Activated naive CD8-positive, alpha-beta T cell treated with anti-CD3 and anti-CD28 coated beads, Interleukin-2, amount 10 ng/mL, durations not matched to agents 7 days and 5 days (primary cell): ENCODE data around the gene ELMOD3. TPM values are rescaled to one million over a fixed set of nuclear protein-coding genes. Genes with fewer than 3 reads are reported as not detected.
A peak's percentile ranks its signal among the peaks of the same experiment; 100 is the strongest.
"Not testable (repeated sequence)": the region's sequence is repeated elsewhere in the genome, so short reads cannot be mapped to it uniquely, and the experiment has no call there.

ENCODE experiments used
- ATAC-seq: fragments of 150-1000 bp; cut with Tn5 transposase; one replicate; pipeline ENCODE4 v1.10.0; 2021; ENCODE audit warnings: low read depth, moderate library complexity
- POLR2A ChIA-PET: fragments of 350-600 bp; sonication (Branson Sonifier 250); formaldehyde crosslinking; loops from one replicate; lab custom pipeline; 2021; ENCODE audit warnings: antibody characterized with exemption; lab: Charles Lee
- DNase-seq: peaks from one replicate; pipeline ENCODE4 v3.0.0; 2021
- H3K27ac Mint-ChIP-seq: one replicate; pipeline ENCODE4 v1.8.0; 2022; ENCODE audit warnings: mild to moderate bottlenecking, mixed read lengths
- H3K27me3 Mint-ChIP-seq: one replicate; pipeline ENCODE4 v1.8.0; 2022; ENCODE audit warnings: mild to moderate bottlenecking, moderate library complexity, mixed read lengths
- H3K36me3 Mint-ChIP-seq: one replicate; pipeline ENCODE4 v1.8.0; 2021; ENCODE audit warnings: mild to moderate bottlenecking, mixed read lengths
- H3K4me1 Mint-ChIP-seq: one replicate; pipeline ENCODE4 v1.8.0; 2021; ENCODE audit warnings: mixed read lengths
- H3K4me3 Mint-ChIP-seq: one replicate; pipeline ENCODE4 v1.8.0; 2022; ENCODE audit warnings: mild to moderate bottlenecking, moderate library complexity, mixed read lengths
- H3K9me3 Mint-ChIP-seq: one replicate; pipeline ENCODE4 v1.8.0; 2021; ENCODE audit warnings: mixed read lengths
- total RNA-seq, 2 experiments: library from RNA; stranded (reverse); gene quantifications; one replicate each; pipeline ENCODE4 v1.2.3, GENCODE V29; 2021

ELMOD3 gene
- total RNA-seq, 2 experiments from 2014 or later, result 23.1 to 26.4 TPM

DNA sequence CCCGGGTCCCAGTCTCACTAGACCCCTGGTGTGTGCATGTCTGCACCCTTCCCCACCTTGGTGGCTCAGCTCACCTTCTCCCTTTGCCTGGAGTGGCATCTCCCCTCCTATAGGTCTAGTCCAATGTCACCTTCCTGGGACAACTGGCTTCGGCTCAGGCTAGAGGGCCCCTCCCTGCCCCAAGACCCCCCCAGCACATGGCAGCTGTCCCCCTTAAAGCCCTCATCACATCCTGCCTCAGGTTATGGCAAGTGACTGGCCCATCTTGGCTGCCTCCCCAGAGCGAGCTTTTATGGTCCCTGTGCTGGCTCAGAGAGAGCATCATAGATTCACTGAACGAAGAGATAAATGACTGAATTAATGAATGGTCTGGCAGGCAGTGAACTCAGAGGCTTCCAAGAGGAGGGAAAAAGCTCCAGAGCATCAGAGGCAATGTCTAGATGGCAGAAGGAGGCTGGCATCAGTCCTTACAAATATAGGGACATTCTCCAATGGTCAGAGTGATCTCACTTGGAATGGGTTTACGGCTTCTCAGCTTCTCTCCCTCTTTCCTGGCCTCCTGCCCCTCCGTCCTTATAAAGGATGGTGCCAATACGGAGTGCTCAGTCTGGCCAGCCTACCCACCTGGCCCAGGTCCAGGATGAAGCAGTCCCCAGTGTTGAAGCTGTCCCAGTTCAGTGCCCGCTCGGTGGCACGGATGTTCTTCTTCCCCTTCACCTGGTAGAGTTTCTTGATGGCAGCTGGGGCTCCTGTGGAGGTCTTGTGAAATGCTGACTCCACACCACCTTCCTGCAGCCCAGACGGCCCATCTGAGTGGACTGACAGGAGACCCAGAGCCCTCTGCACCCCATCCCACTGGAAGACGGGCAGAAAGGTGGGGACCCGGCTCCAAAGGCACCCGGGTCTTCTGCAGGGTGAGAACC lies 46.2 kb downstream of the ELMOD3 start:
- H3K4me1 Mint-ChIP-seq, result peaks cover 18% of the 10 kb centered on the region
- POLR2A ChIA-PET, result interaction anchor here (1.1 kb wide), 1 partner anchor 148 kb away, joined by 3 read pairs; no protein-coding TSS in a partner anchor
- peaks cover 5% of the 10 kb centered on the region for H3K9me3 Mint-ChIP-seq
- H3K4me3 Mint-ChIP-seq, result no peak overlapping the region
- DNase-seq (no peak), ATAC-seq (no peak)
- H3K27me3 Mint-ChIP-seq, result no peaks in the 10 kb centered on the region
- H3K36me3 Mint-ChIP-seq, result peaks cover 64% of the 10 kb centered on the region
- no peak overlapping the region for H3K27ac Mint-ChIP-seq

DNA sequence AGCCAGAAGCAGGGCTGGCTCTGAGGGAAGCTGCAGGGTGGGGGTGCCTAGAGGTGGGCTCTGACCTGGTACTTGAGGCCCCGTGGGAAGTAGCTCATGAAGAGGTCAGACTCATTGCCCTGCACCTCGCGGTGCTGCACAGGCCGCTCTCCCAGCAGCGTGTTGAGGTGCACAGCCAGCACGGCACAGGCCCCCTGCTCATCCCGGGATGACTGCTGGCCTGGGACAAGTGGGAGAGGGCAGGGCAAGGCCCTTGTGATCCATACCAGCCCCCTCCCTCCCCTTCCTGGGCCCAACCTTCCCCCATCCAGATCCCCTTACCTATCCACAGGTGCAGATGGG lies 46.9 kb downstream of the ELMOD3 start:
- Mint-ChIP-seq H3K36me3 (peaks cover 64% of the 10 kb centered on the region), H3K4me1 (peaks cover 24% of the 10 kb centered on the region), H3K27ac (no peak overlapping the region), H3K27me3 (no peaks in the 10 kb centered on the region), H3K9me3 (peaks cover 5% of the 10 kb centered on the region), H3K4me3 (no peak overlapping the region)
- ATAC-seq (no peak), DNase-seq (no peak)
- POLR2A ChIA-PET, result no interaction called here

DNA sequence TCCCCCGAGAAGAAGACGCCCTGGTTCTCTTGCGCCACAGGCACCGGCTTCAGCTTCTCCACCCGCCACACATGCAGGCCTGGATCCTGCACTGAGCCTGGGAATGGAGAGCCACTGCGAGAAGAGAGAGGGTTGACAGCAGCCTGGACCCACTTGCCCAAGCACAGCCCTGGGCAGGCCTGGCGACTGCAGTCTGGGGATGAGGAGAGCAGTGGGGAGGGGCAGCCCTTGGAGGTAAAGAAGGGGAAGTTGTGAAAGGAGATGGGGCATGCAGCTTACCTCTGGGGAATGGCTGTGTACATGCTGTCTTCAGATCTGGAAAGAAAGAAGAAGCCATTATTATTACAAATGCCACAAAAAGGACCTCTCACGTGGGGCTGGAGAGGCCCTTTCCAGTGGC lies 47.3 kb downstream of the ELMOD3 start:
- Mint-ChIP-seq H3K4me1 (peaks cover 24% of the 10 kb centered on the region), H3K9me3 (peaks cover 5% of the 10 kb centered on the region), H3K27me3 (no peaks in the 10 kb centered on the region), H3K4me3 (no peak overlapping the region), H3K36me3 (peaks cover 60% of the 10 kb centered on the region), H3K27ac (peak overlapping the region; percentile 24)
- POLR2A ChIA-PET, result no interaction called here
- ATAC-seq, result no peak
- DNase-seq, result no peak

DNA sequence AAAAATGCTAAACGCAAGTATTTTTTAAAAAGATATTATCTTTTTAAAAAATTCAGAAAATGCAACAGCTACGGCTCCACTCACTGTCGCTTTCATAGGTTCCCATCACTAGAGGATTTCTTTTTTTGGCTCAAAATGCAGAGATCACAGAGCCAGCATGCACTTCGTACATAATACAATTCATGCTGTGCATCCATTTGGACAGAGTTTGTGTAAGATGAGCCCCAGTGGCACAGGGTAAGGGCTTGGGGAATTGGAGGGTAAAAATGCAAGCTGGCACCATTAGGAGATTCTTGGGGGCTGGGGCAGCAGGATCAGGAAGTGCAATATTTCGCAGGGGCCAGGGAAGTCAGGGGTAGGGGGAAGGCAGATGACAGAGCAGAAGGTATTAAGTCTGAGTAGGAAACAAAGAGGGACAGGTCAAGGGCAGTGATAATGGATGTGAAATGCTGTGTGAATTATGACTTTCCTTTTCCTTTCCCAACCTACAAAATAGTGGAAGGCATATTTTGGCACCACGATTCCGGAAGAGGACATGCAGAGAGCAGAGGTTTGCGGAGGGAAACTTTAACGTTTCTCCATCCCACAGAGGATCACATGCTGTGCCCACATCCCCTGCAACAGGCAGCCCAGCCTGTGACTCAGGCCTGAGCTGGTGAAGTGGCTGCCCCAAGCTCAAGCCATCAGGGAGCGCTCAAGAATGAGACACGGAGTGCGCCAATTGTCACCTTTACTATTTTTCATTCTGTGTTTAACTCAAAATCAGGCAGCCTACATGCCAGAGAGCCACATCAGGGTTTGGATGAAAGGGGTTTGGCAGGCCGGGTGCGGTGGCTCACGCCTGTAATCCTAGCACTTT lies 50.9 kb downstream of the ELMOD3 start:
- Mint-ChIP-seq H3K27me3 (no peaks in the 10 kb centered on the region), H3K9me3 (peaks cover 5% of the 10 kb centered on the region), H3K4me1 (peaks cover 45% of the 10 kb centered on the region), H3K36me3 (peaks cover 46% of the 10 kb centered on the region), H3K27ac (peak overlapping the region; percentile 90), H3K4me3 (peak overlapping the region; percentile 73)
- peak; percentile 72 for DNase-seq
- ATAC-seq, result peak; percentile 84
- POLR2A ChIA-PET, result interaction anchor here (0.8 to 4.4 kb wide), 5 partner anchors 13 to 134 kb away, joined by 6 to 40 read pairs (median 7); partner anchors contain the start of genes ELMOD3, MAT2A, RETSAT and SH2D6

DNA sequence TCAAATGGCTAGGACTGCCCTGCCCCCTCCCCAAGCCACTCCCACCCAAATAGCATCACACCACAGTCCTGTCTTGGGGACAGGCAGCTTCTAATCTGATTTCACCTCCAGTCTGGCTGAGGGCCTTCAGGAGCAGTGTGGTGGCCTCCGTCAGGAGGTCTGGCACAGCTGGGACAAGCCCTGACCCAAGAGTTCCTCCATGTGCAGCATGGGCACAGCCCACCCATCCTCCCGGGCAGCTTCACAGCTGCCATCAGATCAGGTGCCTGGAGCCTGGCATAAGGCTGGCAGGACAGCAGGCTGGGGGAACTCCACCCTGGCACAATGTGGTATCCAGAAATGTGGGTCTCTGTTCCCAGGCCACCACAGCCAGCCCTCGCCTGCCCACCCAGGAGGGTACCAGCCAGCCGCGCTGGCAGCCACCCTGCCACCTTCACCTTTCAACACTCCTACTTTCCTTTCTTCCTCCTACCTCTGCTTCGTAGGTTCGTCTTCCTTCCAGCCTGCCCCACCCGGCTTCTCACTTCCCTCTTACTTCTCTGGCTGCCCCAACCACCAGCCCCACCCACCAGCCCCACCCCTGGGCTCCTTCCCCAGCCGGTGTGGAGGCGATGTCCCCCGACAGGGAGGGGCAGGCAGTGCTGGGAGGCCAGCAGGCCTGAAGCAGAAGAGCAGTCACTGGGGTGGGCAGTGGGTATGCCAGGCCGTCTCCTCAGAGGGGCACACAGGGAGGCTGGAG lies 55.4 kb downstream of the ELMOD3 start, which contains the start of gene CAPG:
CAPG (minus strand) TSS at position 522 of the 739 bp plus-strand sequence. CDS start 8,221 bp downstream, outside the sequence.
- peak within 1 kb of the TSS; percentile 88 for H3K4me3 Mint-ChIP-seq
- POLR2A ChIA-PET, result interaction anchor here (0.9 to 4.6 kb wide), 3 partner anchors 10 to 129 kb away, joined by 3 to 46 read pairs (median 6); partner anchors contain the start of gene SH2D6
- H3K27ac Mint-ChIP-seq, result peak within 1 kb of the TSS; percentile 82
- DNase-seq (peak; percentile 73), ATAC-seq (peak; percentile 42)
- peaks cover 4% of the 10 kb centered on the region for H3K27me3 Mint-ChIP-seq
- H3K4me1 Mint-ChIP-seq, result peaks cover 60% of the 10 kb centered on the region
- H3K36me3 Mint-ChIP-seq, result peaks cover 15% of the 10 kb centered on the region
- H3K9me3 Mint-ChIP-seq, result no peaks in the 10 kb centered on the region

DNA sequence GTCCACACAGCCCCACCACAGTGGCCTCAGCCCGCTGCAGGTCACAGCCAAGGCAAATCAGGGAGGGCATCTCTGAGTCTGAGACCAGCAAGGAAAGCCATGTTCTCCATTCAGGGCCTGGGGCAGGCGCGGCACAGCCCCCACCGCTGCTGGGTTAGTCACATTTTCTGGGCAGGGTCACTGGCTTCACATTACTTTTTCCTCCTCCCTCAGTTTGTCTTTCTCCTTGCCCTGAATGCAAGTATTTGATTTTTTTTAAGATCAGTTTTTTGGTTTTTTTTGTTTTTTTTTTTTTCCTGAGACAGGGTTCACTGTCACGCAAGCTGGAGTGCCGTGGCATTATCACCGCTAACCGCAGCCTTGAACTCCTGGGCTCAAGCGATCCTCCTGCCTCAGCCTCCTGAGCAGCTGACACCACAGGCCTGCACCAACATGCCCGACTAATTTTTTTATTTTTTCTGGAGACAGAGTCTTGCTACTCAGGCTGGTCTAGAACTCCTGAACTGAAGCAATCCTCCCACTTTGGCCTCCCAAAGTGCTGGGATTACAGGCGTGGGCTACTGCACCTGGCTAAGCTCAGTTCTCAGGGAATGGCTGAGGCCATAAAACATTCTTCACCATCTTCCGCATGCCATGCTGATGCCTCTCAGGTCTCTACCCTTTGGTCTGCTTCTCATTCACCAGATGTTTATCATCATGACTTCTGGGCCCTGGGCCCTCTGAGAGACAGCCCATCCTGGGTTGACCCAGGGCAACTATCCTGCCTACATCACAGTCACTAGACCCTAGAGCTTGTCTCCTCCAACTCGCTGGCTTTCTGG lies 56.2 kb downstream of the ELMOD3 start:
- ATAC-seq (no peak), DNase-seq (no peak)
- Mint-ChIP-seq H3K4me1 (peaks cover 59% of the 10 kb centered on the region), H3K27me3 (peaks cover 4% of the 10 kb centered on the region), H3K9me3 (no peaks in the 10 kb centered on the region), H3K27ac (peak overlapping the region; percentile 82), H3K4me3 (peak overlapping the region; percentile 88), H3K36me3 (peaks cover 9% of the 10 kb centered on the region)
- POLR2A ChIA-PET, result interaction anchor here (0.8 to 4.6 kb wide), 3 partner anchors 9 to 128 kb away, joined by 3 to 46 read pairs (median 3); partner anchors contain the start of genes ELMOD3, MAT2A, RETSAT and SH2D6

DNA sequence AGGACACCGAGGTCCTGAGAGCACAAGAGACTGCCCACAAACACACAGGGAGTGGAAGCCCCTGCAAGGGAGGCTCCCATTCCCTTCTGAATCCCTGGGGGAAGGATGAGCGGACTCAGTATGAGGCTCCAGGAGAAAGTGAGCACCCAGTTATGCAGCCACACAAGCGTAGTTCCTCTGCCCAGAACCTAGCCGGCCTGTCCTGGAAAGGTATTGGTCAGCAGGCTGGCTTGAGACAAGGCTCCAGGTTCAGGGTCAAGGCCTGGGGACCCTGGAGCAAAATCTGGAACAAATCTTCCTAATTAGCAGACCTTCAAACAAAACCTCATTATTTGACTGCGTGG lies 56.8 kb downstream of the ELMOD3 start:
- peaks cover 4% of the 10 kb centered on the region for H3K27me3 Mint-ChIP-seq
- H3K36me3 Mint-ChIP-seq, result peaks cover 7% of the 10 kb centered on the region
- POLR2A ChIA-PET, result interaction anchor here (0.7 to 1.2 kb wide), 3 partner anchors 22 to 127 kb away, joined by 3 read pairs; partner anchors contain the start of genes ELMOD3, MAT2A and RETSAT
- peaks cover 53% of the 10 kb centered on the region for H3K4me1 Mint-ChIP-seq
- H3K27ac Mint-ChIP-seq, result no peak overlapping the region
- ATAC-seq (no peak), DNase-seq (no peak)
- peak overlapping the region; percentile 88 for H3K4me3 Mint-ChIP-seq
- H3K9me3 Mint-ChIP-seq, result no peaks in the 10 kb centered on the region

DNA sequence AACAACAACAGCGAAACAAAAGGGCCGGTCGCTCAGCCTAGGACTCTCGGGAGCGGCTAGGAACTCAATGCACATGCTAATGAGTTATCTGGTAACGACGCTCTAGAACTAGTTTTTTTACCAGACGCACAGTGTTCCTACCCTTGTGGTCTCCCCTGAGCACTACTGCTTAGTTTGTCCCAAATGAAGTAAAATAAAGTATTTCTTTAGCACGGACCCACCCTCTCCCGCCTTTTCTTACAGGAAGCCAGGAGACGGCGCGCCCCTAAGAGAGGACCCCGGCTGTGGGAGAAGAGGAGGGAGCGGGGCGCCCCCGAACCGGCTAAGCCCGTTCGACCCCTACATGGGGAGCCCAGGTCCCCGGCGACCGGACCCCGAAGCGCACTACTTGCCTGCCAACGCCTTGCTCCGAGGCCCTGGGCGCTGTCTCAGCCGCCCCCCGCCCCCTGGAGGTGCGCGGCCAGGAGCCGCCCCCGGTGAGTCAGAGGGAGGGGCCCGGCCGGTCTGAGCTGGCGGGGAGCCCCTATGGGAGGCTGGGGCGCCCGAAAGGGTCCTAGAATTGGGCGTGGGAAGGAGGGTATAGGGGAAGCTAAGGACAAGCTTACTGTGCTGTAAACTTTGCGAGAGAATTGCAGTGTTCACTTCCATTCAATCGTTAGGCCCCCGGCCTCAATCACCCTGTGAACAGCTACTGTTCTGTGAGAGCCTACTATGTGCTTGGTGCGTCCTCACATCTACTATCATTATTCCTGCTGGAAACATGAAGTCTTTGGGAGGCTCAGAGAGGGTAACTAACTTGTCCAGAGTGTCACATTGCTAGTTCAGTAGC lies 59.2 kb downstream of the ELMOD3 start:
- POLR2A ChIA-PET, result interaction anchor here (0.7 to 2.0 kb wide), 6 partner anchors 14 to 181 kb away, joined by 3 to 11 read pairs (median 4); partner anchors contain the start of gene MAT2A
- DNase-seq (peak; percentile 71), ATAC-seq (peak; percentile 25)
- H3K4me1 Mint-ChIP-seq, result peaks cover 40% of the 10 kb centered on the region
- H3K36me3 Mint-ChIP-seq, result no peaks in the 10 kb centered on the region
- H3K4me3 Mint-ChIP-seq, result peak overlapping the region; percentile 87
- H3K27ac Mint-ChIP-seq, result peak overlapping the region; percentile 82
- H3K27me3 Mint-ChIP-seq, result peaks cover 4% of the 10 kb centered on the region
- no peaks in the 10 kb centered on the region for H3K9me3 Mint-ChIP-seq

DNA sequence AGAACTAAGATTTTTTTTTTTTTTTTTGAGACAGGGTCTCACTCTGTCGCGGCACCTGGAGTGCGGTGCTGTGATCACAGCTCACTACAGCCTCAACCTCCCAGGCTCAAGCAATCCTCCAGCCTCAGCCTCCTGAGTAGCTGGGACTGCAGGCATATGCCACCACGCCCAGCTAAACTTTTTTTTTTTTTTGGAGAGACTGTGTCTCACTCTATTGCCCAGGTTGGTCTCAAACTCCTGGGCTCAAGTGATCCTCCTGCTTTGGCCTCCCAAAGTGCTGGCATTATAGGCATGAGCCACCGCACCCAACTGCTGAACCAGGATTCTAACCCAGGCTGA lies 59.8 kb downstream of the ELMOD3 start:
- not testable (repeated sequence) for H3K36me3 Mint-ChIP-seq, DNase-seq, H3K4me3 Mint-ChIP-seq, H3K27me3 Mint-ChIP-seq, ATAC-seq, H3K9me3 Mint-ChIP-seq, H3K27ac Mint-ChIP-seq
- H3K4me1 Mint-ChIP-seq, result peaks cover 42% of the 10 kb centered on the region
- POLR2A ChIA-PET, result interaction anchor here (0.7 to 1.2 kb wide), 4 partner anchors 13 to 181 kb away, joined by 3 to 11 read pairs (median 4); partner anchors contain the start of gene MAT2A

DNA sequence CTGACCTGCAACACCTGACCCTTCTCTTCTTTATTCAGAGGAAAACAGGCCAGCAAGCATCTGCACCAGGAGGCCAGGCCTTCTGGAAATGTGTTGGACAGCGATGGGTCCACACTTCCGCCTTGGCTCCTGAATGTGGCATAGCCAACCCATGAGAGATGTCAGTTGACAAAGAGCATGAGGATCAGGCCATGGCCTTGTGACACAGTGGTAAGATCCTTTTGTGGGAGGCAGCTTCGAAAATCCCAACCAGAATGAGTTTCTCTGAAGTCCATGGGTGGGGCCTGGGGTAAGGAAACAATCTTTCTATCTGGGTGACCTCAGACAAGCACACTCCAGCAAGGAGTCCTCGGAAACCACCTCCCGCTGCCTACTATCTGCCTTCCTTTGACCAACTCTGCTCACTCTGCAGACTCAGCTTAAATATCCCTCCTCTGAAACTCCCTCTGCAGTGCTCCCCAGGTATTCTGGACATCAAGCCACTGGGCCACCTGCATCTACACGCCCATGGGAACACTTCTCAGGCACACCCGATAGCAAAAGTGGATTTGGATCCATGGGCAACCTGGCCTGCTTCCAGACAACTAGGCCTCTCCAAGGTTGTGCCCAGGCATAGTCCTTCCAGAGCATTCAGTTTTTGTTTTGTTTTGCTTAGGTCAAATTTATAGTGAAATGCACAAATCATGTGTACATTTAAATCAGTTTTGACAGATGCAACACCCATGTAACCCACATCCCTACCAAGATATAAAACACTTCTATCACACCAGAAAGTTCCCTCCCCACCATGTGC lies 60.4 kb downstream of the ELMOD3 start:
- H3K4me3 Mint-ChIP-seq, result no peak overlapping the region
- H3K36me3 Mint-ChIP-seq, result no peaks in the 10 kb centered on the region
- ATAC-seq (no peak), DNase-seq (no peak)
- no peak overlapping the region for H3K27ac Mint-ChIP-seq
- POLR2A ChIA-PET, result interaction anchor here (0.7 to 1.2 kb wide), 3 partner anchors 13 to 142 kb away, joined by 3 to 11 read pairs (median 3); partner anchors contain the start of gene MAT2A
- H3K27me3 Mint-ChIP-seq, result peaks cover 4% of the 10 kb centered on the region
- no peaks in the 10 kb centered on the region for H3K9me3 Mint-ChIP-seq
- peaks cover 43% of the 10 kb centered on the region for H3K4me1 Mint-ChIP-seq
